ENCODE data around the gene ARAF.

- TF ChIP-seq CTCF (IDR thresholded peaks at IDR 0.05 in 8 of 11, conservative IDR thresholded peaks at IDR 0.05 in 3 of 11) (no peak), POLR2AphosphoS5 (IDR thresholded peaks at IDR 0.05) (no peak)
Observed at GRCh38 chrX:47596256-47596655, 35.3 kb downstream of the ARAF start.

All from spleen (tissue), 7 donors.